Middle frontal gyrus (tissue), 1 donor: Measurements from ENCODE around the gene JSRP1.

Experiments
- DNase-seq: peaks from one replicate; pipeline ENCODE4 v3.0.0-alpha.2; 2015; ENCODE audit warnings: low spot score; ENCODE audit errors: extremely low spot score

The JSRP1 gene

GRCh38 chr19:2217591-2217990 is 38.6 kb downstream of the JSRP1 start:
- no peak for DNase-seq

GRCh38 chr19:2216361-2217225 is 39.6 kb downstream of the JSRP1 start:
- DNase-seq: no peak

GRCh38 chr19:2215281-2215751 is 40.9 kb downstream of the JSRP1 start:
- no peak for DNase-seq

- DNase-seq: no peak
Measured at GRCh38 chr19:2214251-2214650, 42.0 kb downstream of the JSRP1 start.

GRCh38 chr19:2213799-2214198 is 42.4 kb downstream of the JSRP1 start:
- no peak for DNase-seq

GRCh38 chr19:2212861-2213711 is 43.1 kb downstream of the JSRP1 start:
- DNase-seq: no peak

- DNase-seq: no peak
Measured at GRCh38 chr19:2210987-2211740, 45.1 kb downstream of the JSRP1 start.

- DNase-seq: no peak
Measured at GRCh38 chr19:2210206-2210605, 46.0 kb downstream of the JSRP1 start.

- no peak for DNase-seq
Measured at GRCh38 chr19:2209408-2209807, 46.8 kb downstream of the JSRP1 start.

- DNase-seq: no peak
Measured at GRCh38 chr19:2208975-2209374, 47.2 kb downstream of the JSRP1 start.

GRCh38 chr19:2207991-2208860 is 48.0 kb downstream of the JSRP1 start:
- DNase-seq: no peak

- DNase-seq: no peak
Measured at GRCh38 chr19:2207008-2207407, 49.2 kb downstream of the JSRP1 start.

GRCh38 chr19:2202366-2202765 is 53.9 kb downstream of the JSRP1 start:
- no peak for DNase-seq
